ENCODE measurements around the gene P4HTM.

P4HTM gene

GRCh38 chr3:49028298-49028672 lies 38.2 kb downstream of the P4HTM start:
- Histone ChIP-seq H4K20me1 (ENCODE audit: insufficient read depth) (no peaks in the 10 kb centered on the region), H3K4me1 (ENCODE audit: low read depth, poor library complexity, severe bottlenecking) (peaks cover 23% of the 10 kb centered on the region), H2AFZ (ENCODE audit: low read depth) (no peak overlapping the region), H3K27ac (peak overlapping the region; percentile 71; the same call in 1 of the 2 replicates), H3K4me3 (IDR thresholded peaks at IDR 0.05; ENCODE audit: insufficient read depth, low read depth, low read length) (no peak overlapping the region), H3K4me2 (peak overlapping the region; percentile 84), H3K27me3 (ENCODE audit: insufficient read depth, low read depth) (no peaks in the 10 kb centered on the region), H3K36me3 (ENCODE audit: insufficient read depth) (no peaks in the 10 kb centered on the region), H3K79me2 (ENCODE audit: insufficient read depth, low read depth) (peaks cover 35% of the 10 kb centered on the region; the same call in 1 of the 2 replicates), H3K9ac (peak overlapping the region; percentile 89; the same call in 1 of the 2 replicates)
- TF ChIP-seq CTCF (conservative IDR thresholded peaks at IDR 0.05; ENCODE audit: low read depth, low read length) = no peak

- H4K20me1 ChIP-seq (ENCODE audit: insufficient read depth) = no peaks in the 10 kb centered on the region
- H3K79me2 ChIP-seq (ENCODE audit: insufficient read depth, low read depth) = peaks cover 31% of the 10 kb centered on the region; the same call in 1 of the 2 replicates
- peak within 1 kb of the TSS; percentile 84 for H3K4me2 ChIP-seq
- no peaks in the 10 kb centered on the region for H3K27me3 ChIP-seq (ENCODE audit: insufficient read depth, low read depth)
- peak within 1 kb of the TSS; percentile 34; the same call in 1 of the 2 replicates for H2AFZ ChIP-seq (ENCODE audit: low read depth)
- no peak within 1 kb of the TSS for H3K4me3 ChIP-seq (IDR thresholded peaks at IDR 0.05; ENCODE audit: insufficient read depth, low read depth, low read length)
- peak within 1 kb of the TSS; percentile 71 for H3K27ac ChIP-seq
- TF ChIP-seq CTCF (conservative IDR thresholded peaks at IDR 0.05; ENCODE audit: low read depth, low read length) = no peak
- H3K4me1 ChIP-seq (ENCODE audit: low read depth, poor library complexity, severe bottlenecking) = peaks cover 20% of the 10 kb centered on the region
- H3K9ac ChIP-seq = peak within 1 kb of the TSS; percentile 89
- H3K36me3 ChIP-seq (ENCODE audit: insufficient read depth) = no peaks in the 10 kb centered on the region
These were observed 38.9 kb downstream of the P4HTM start, which contains the start of gene IMPDH2 for GRCh38 chr3:49028673-49029562. TSS of gene IMPDH2 (minus strand) at chr3:49029398. CDS start at chr3:49029350, 48 bp downstream.

- peak overlapping the region; percentile 71; the same call in 1 of the 2 replicates for H3K27ac ChIP-seq
- H3K4me3 ChIP-seq (IDR thresholded peaks at IDR 0.05; ENCODE audit: insufficient read depth, low read depth, low read length) = no peak overlapping the region
- peaks cover 18% of the 10 kb centered on the region for H3K4me1 ChIP-seq (ENCODE audit: low read depth, poor library complexity, severe bottlenecking)
- H3K9ac ChIP-seq = no peak overlapping the region
- peak overlapping the region; percentile 84; the same call in 1 of the 2 replicates for H3K4me2 ChIP-seq
- no peaks in the 10 kb centered on the region for H4K20me1 ChIP-seq (ENCODE audit: insufficient read depth)
- no peaks in the 10 kb centered on the region for H3K27me3 ChIP-seq (ENCODE audit: insufficient read depth, low read depth)
- no peak for TF ChIP-seq CTCF (conservative IDR thresholded peaks at IDR 0.05; ENCODE audit: low read depth, low read length)
- H3K36me3 ChIP-seq (ENCODE audit: insufficient read depth) = no peaks in the 10 kb centered on the region
- H2AFZ ChIP-seq (ENCODE audit: low read depth) = no peak overlapping the region
- peaks cover 26% of the 10 kb centered on the region; the same call in 1 of the 2 replicates for H3K79me2 ChIP-seq (ENCODE audit: insufficient read depth, low read depth)
These were observed 39.5 kb downstream of the P4HTM start for GRCh38 chr3:49029563-49029884.

GRCh38 chr3:49030321-49030720 lies 40.3 kb downstream of the P4HTM start:
- H4K20me1 ChIP-seq (ENCODE audit: insufficient read depth) = no peaks in the 10 kb centered on the region
- H3K36me3 ChIP-seq (ENCODE audit: insufficient read depth) = no peaks in the 10 kb centered on the region
- no peak overlapping the region for H2AFZ ChIP-seq (ENCODE audit: low read depth)
- peaks cover 18% of the 10 kb centered on the region for H3K4me1 ChIP-seq (ENCODE audit: low read depth, poor library complexity, severe bottlenecking)
- H3K79me2 ChIP-seq (ENCODE audit: insufficient read depth, low read depth) = peaks cover 21% of the 10 kb centered on the region; the same call in 1 of the 2 replicates
- no peak overlapping the region for H3K27ac ChIP-seq
- TF ChIP-seq CTCF (conservative IDR thresholded peaks at IDR 0.05; ENCODE audit: low read depth, low read length) = no peak
- H3K4me3 ChIP-seq (IDR thresholded peaks at IDR 0.05; ENCODE audit: insufficient read depth, low read depth, low read length) = no peak overlapping the region
- no peaks in the 10 kb centered on the region for H3K27me3 ChIP-seq (ENCODE audit: insufficient read depth, low read depth)
- H3K4me2 ChIP-seq = no peak overlapping the region
- no peak overlapping the region for H3K9ac ChIP-seq
